Erythroblast (primary cell): ENCODE data around the gene TLX2.

ENCODE experiments used
- GATA1 ChIP-seq: IDR thresholded peaks from 2 replicates; pipeline ENCODE4 v1.6.1; 2011; ENCODE audit warnings: low read depth, mild to moderate bottlenecking, control low read depth, low read length, moderate library complexity
- POLR2A ChIP-seq: IDR thresholded peaks from 2 replicates; pipeline ENCODE4 v1.6.1; 2011; ENCODE audit warnings: mild to moderate bottlenecking, low read length

- TF ChIP-seq POLR2A (no peak), GATA1 (no peak)
Measured at GRCh38 chr2:74507926-74508520, 6.2 kb upstream of the TLX2 start.
